ENCODE results near the gene JAK1.

JAK1 gene

DNA sequence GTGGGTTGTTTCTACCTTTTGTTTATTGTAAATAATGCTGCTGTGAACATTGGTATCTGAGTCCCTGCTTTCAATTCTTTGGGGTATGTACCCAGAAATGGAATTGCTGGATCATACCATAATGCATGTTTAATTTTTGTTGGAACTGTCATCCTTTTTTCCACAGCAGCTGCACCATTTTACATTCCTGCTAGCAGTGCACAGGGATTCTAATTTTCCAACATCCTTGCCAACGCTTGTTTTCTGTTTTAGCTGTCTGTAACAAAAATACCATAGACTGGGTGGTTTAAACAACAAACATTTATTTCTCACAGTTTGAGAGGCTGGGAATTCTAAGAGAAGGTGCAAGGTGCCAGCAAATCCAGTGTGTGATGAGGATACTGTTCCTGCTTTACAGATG is 156.3 kb downstream of the JAK1 start:
- H3K27ac ChIP-seq, result no peak overlapping the region
- TF ChIP-seq, protein P1, sequence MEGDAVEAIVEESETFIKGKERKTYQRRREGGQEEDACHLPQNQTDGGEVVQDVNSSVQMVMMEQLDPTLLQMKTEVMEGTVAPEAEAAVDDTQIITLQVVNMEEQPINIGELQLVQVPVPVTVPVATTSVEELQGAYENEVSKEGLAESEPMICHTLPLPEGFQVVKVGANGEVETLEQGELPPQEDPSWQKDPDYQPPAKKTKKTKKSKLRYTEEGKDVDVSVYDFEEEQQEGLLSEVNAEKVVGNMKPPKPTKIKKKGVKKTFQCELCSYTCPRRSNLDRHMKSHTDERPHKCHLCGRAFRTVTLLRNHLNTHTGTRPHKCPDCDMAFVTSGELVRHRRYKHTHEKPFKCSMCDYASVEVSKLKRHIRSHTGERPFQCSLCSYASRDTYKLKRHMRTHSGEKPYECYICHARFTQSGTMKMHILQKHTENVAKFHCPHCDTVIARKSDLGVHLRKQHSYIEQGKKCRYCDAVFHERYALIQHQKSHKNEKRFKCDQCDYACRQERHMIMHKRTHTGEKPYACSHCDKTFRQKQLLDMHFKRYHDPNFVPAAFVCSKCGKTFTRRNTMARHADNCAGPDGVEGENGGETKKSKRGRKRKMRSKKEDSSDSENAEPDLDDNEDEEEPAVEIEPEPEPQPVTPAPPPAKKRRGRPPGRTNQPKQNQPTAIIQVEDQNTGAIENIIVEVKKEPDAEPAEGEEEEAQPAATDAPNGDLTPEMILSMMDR (conservative IDR thresholded peaks at IDR 0.05), result no peak

DNA sequence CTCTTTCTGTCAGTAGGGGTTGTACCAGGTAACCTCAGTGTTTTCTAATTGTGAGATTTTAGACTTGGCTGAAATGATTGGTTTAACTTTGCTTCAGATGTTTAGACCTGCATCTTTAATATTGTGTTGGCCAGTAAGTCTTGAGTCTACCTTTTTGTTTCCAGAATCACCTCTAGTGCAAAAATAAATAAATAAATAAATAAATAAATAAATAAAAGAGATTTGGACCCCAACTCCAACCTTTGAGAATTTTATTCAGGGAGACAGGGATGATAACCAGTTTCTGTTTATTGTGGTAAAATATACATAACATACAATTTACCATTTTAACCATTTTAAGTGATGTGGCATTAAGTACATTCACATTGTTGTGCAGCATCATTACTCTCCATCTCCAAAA is 157.0 kb downstream of the JAK1 start:
- TF ChIP-seq, protein P1 (conservative IDR thresholded peaks at IDR 0.05), result no peak
- no peak overlapping the region for H3K27ac ChIP-seq

GRCh38 chr1:64801851-64802523 is 164.4 kb downstream of the JAK1 start:
- H3K27ac ChIP-seq, result no peak overlapping the region
- TF ChIP-seq, protein P1 (conservative IDR thresholded peaks at IDR 0.05), result no peak

- TF ChIP-seq, protein P1 (conservative IDR thresholded peaks at IDR 0.05), result no peak
- H3K27ac ChIP-seq, result no peak overlapping the region
Measured at GRCh38 chr1:64798872-64799271, 167.5 kb downstream of the JAK1 start.

GRCh38 chr1:64790832-64791487 is 175.4 kb downstream of the JAK1 start:
- H3K27ac ChIP-seq, result no peak overlapping the region
- TF ChIP-seq, protein P1 (conservative IDR thresholded peaks at IDR 0.05), result no peak

Measured in VCaP (cell line).